Measurements from ENCODE around the gene RAMP2.

GRCh38 chr17:42798383-42799380, 37.7 kb downstream of the RAMP2 start, which contains the start of the genes CNTD1 and COA3:
- TF ChIP-seq, protein P1, sequence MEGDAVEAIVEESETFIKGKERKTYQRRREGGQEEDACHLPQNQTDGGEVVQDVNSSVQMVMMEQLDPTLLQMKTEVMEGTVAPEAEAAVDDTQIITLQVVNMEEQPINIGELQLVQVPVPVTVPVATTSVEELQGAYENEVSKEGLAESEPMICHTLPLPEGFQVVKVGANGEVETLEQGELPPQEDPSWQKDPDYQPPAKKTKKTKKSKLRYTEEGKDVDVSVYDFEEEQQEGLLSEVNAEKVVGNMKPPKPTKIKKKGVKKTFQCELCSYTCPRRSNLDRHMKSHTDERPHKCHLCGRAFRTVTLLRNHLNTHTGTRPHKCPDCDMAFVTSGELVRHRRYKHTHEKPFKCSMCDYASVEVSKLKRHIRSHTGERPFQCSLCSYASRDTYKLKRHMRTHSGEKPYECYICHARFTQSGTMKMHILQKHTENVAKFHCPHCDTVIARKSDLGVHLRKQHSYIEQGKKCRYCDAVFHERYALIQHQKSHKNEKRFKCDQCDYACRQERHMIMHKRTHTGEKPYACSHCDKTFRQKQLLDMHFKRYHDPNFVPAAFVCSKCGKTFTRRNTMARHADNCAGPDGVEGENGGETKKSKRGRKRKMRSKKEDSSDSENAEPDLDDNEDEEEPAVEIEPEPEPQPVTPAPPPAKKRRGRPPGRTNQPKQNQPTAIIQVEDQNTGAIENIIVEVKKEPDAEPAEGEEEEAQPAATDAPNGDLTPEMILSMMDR (IDR thresholded peaks at IDR 0.05) = no peak
- TF ChIP-seq POLR2AphosphoS5 (IDR thresholded peaks at IDR 0.05) = peak; percentile 51 to 91 (median 79)
- no peak for TF ChIP-seq EP300 (IDR thresholded peaks at IDR 0.05)

All from stomach (tissue), 4 donors.